Measurements from ENCODE around the gene PROZ.

The PROZ gene

GRCh38 chr13:113112893-113113845 lies 45.3 kb upstream of the PROZ start:
- no peak overlapping the region for H3K4me3 ChIP-seq (ENCODE audit: low read depth, low read length)
- H3K36me3 ChIP-seq (ENCODE audit: control insufficient read depth in 2 of 2, insufficient read depth in 1 of 2, low read length in 2 of 2) = no peaks in the 10 kb centered on the region
- H3K4me1 ChIP-seq (ENCODE audit: control insufficient read depth, insufficient read depth, low read length) = no peaks in the 10 kb centered on the region
- H3K27ac ChIP-seq (ENCODE audit: extremely low read depth, low read depth, low read length) = no peak overlapping the region
- no peaks in the 10 kb centered on the region for H3K9me3 ChIP-seq (ENCODE audit: control insufficient read depth, insufficient read depth, low read depth, low read length)
- TF ChIP-seq ZNF169 (tag by site-specific recombination; IDR thresholded peaks at IDR 0.05) (no peak), ZNF16 (tag by site-specific recombination; IDR thresholded peaks at IDR 0.05; ENCODE audit: low read depth) (no peak), ZNF626 (tag by site-specific recombination; IDR thresholded peaks at IDR 0.05) (no peak), ZFP37 (tag by site-specific recombination; IDR thresholded peaks at IDR 0.05) (no peak), ZNF785 (tag by site-specific recombination; IDR thresholded peaks at IDR 0.05) (no peak), ZNF146 (tag by site-specific recombination; IDR thresholded peaks at IDR 0.05) (no peak), ZNF211 (tag by site-specific recombination; IDR thresholded peaks at IDR 0.05; ENCODE audit: low read depth) (no peak), ZNF791 (tag by site-specific recombination; IDR thresholded peaks at IDR 0.05) (no peak), ZNF518A (tag by site-specific recombination; conservative IDR thresholded peaks at IDR 0.05; ENCODE audit: low read depth) (no peak), KLF1 (tag by site-specific recombination; IDR thresholded peaks at IDR 0.05) (no peak), ZNF560 (tag by site-specific recombination; IDR thresholded peaks at IDR 0.05; ENCODE audit: borderline replicate concordance) (no peak), ZNF112 (tag by site-specific recombination; IDR thresholded peaks at IDR 0.05) (no peak), ZBTB1 (tag by site-specific recombination; IDR thresholded peaks at IDR 0.05) (no peak), ZNF394 (tag by site-specific recombination; IDR thresholded peaks at IDR 0.05; ENCODE audit: borderline replicate concordance) (no peak), ZNF596 (tag by site-specific recombination; IDR thresholded peaks at IDR 0.05) (no peak)
- TF ChIP-seq, protein P1, sequence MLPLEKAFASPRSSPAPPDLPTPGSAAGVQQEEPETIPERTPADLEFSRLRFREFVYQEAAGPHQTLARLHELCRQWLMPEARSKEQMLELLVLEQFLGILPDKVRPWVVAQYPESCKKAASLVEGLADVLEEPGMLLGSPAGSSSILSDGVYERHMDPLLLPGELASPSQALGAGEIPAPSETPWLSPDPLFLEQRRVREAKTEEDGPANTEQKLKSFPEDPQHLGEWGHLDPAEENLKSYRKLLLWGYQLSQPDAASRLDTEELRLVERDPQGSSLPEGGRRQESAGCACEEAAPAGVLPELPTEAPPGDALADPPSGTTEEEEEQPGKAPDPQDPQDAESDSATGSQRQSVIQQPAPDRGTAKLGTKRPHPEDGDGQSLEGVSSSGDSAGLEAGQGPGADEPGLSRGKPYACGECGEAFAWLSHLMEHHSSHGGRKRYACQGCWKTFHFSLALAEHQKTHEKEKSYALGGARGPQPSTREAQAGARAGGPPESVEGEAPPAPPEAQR (tag by site-specific recombination; IDR thresholded peaks at IDR 0.05) = no peak
- TF ChIP-seq, protein P2, sequence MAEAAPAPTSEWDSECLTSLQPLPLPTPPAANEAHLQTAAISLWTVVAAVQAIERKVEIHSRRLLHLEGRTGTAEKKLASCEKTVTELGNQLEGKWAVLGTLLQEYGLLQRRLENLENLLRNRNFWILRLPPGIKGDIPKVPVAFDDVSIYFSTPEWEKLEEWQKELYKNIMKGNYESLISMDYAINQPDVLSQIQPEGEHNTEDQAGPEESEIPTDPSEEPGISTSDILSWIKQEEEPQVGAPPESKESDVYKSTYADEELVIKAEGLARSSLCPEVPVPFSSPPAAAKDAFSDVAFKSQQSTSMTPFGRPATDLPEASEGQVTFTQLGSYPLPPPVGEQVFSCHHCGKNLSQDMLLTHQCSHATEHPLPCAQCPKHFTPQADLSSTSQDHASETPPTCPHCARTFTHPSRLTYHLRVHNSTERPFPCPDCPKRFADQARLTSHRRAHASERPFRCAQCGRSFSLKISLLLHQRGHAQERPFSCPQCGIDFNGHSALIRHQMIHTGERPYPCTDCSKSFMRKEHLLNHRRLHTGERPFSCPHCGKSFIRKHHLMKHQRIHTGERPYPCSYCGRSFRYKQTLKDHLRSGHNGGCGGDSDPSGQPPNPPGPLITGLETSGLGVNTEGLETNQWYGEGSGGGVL (tag by site-specific recombination; IDR thresholded peaks at IDR 0.05) = no peak
- POLR2A ChIA-PET = no interaction called here
- CTCF ChIA-PET = interaction anchor here (1.0 kb wide), 1 partner anchor 181 kb away, joined by 3 read pairs; no protein-coding TSS in a partner anchor
